ENCODE data around the gene ACACA. TPM values are rescaled to one million over a fixed set of nuclear protein-coding genes. Genes with fewer than 3 reads are reported as not detected.

ACACA gene
- total and polyA plus RNA-seq, 9 donors = 10.9 to 104 (median 37.9) TPM

GRCh38 chr17:37135576-37135975, 271.1 kb downstream of the ACACA start:
- no peak overlapping the region for H3K4me3 ChIP-seq
- H3K9me3 ChIP-seq = no peaks in the 10 kb centered on the region
- TF ChIP-seq POLR2A (IDR thresholded peaks at IDR 0.05) (no peak), CTCF (IDR thresholded peaks at IDR 0.05) (no peak), EP300 (IDR thresholded peaks at IDR 0.05) (no peak)
- no peaks in the 10 kb centered on the region for H3K36me3 ChIP-seq
- H3K27ac ChIP-seq = no peak overlapping the region
- no peaks in the 10 kb centered on the region for H3K27me3 ChIP-seq
- H3K4me1 ChIP-seq (ENCODE audit: insufficient read depth) = peaks cover 1% of the 10 kb centered on the region
- DNase-seq = no peak
- intact Hi-C loops (cut with DNase I) = no loop called here
- WGBS, 3 donors = 90 to 98% (median 96%) methylated on average over 2 of the region's 2 CpGs

- Histone ChIP-seq H3K27ac (no peak overlapping the region), H3K4me3 (no peak overlapping the region), H3K4me1 (ENCODE audit: insufficient read depth) (peaks cover 1% of the 10 kb centered on the region), H3K36me3 (no peaks in the 10 kb centered on the region), H3K9me3 (no peaks in the 10 kb centered on the region), H3K27me3 (no peaks in the 10 kb centered on the region)
- WGBS, 3 donors = 78 to 85% (median 83%) methylated on average over 6 of the region's 6 CpGs
- intact Hi-C loops (cut with DNase I) = no loop called here
- TF ChIP-seq POLR2A (IDR thresholded peaks at IDR 0.05) = no peak
- no peak for TF ChIP-seq EP300 (IDR thresholded peaks at IDR 0.05)
- TF ChIP-seq CTCF (IDR thresholded peaks at IDR 0.05) = no peak
- no peak for DNase-seq
These were observed 272.6 kb downstream of the ACACA start for GRCh38 chr17:37134050-37134449.

GRCh38 chr17:37133136-37133535, 273.5 kb downstream of the ACACA start:
- Histone ChIP-seq H3K4me3 (no peak overlapping the region), H3K27ac (no peak overlapping the region), H3K27me3 (no peaks in the 10 kb centered on the region), H3K9me3 (no peaks in the 10 kb centered on the region), H3K36me3 (no peaks in the 10 kb centered on the region), H3K4me1 (ENCODE audit: insufficient read depth) (peaks cover 1% of the 10 kb centered on the region)
- WGBS, 3 donors = 80 to 85% (median 81%) methylated on average over 5 of the region's 5 CpGs
- no peak for DNase-seq
- no peak for TF ChIP-seq POLR2A (IDR thresholded peaks at IDR 0.05)
- TF ChIP-seq EP300 (IDR thresholded peaks at IDR 0.05) = no peak
- no peak for TF ChIP-seq CTCF (IDR thresholded peaks at IDR 0.05)
- intact Hi-C loops (cut with DNase I) = no loop called here

- intact Hi-C loops (cut with DNase I) = no loop called here
- peaks cover 1% of the 10 kb centered on the region for H3K4me1 ChIP-seq (ENCODE audit: insufficient read depth)
- H3K27me3 ChIP-seq = no peaks in the 10 kb centered on the region
- no peaks in the 10 kb centered on the region for H3K36me3 ChIP-seq
- TF ChIP-seq EP300 (IDR thresholded peaks at IDR 0.05) (no peak), CTCF (IDR thresholded peaks at IDR 0.05) (no peak), POLR2A (IDR thresholded peaks at IDR 0.05) (no peak)
- no peak overlapping the region for H3K4me3 ChIP-seq
- no peak overlapping the region for H3K27ac ChIP-seq
- 88 to 90% (median 89%) methylated on average over 16 of the region's 16 CpGs for WGBS, 3 donors
- no peak for DNase-seq
- no peaks in the 10 kb centered on the region for H3K9me3 ChIP-seq
These were observed 274.7 kb downstream of the ACACA start for GRCh38 chr17:37131669-37132611.

All from ovary (tissue), 9 donors.